HG03175 (cell line): ENCODE measurements around the gene BTRC.
"Not testable (repeated sequence)": the region's sequence is repeated elsewhere in the genome, so short reads cannot be mapped to it uniquely, and the experiment has no call there.

Experiments
- ATAC-seq: cut with Tn5 transposase; IDR thresholded peaks from one replicate; pipeline ENCODE4 v1.9.1; 2021; ENCODE audit warnings: mild to moderate bottlenecking, moderate library complexity; ENCODE audit not compliant: unreplicated experiment

BTRC gene

DNA sequence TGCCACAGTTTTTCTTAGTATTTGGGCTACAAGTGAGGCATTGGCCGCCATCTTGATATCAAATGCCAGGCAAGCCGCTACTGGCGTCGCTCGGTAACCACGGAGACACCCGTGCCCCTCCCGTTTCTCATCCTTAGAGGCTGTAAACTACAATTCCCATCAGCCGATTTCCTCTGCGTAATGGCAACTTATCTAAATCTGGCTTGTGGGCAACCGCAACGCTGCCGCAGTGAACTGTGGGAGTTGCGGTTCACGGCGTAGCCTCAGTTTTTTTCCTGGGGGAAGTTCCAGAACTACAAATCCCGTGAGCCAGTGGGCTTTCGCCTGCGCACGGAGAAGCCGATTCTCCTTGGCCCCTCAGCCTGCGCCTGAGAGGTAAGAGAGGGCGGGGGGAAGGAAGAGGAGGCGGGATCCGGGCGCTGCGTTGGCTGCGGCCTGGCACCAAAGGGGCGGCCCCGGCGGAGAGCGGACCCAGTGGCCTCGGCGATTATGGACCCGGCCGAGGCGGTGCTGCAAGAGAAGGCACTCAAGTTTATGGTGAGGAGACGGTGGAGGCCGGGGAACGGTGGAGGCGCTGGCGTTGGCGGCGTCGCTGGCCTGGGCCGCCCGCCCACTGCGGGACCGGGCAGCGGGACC, at the start of gene BTRC:
Gene BTRC, plus strand, starts transcription at position 474 of the 636 bp plus-strand sequence. Its CDS starts 16 bp downstream, at position 490.
- ATAC-seq, result peak; percentile 94

DNA sequence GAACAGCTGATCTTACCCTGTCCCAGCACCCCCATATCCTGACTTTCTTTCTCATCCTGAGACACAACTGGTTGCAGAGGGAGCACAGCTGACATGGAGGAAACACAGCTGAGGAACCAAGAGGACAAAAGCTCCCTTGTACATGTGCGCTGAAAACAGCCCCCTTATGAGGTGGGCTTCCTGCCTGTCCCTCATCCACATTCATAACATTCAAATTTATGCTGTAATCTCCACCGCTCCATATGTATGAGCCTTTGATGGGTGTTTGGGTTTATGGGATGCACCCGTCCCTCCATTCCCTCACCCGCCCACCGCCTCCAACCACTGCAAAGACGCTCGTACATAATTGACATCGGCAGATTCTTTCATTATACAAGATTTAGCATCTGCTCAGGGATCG, 49.6 kb upstream of the BTRC start:
- no peak for ATAC-seq

DNA sequence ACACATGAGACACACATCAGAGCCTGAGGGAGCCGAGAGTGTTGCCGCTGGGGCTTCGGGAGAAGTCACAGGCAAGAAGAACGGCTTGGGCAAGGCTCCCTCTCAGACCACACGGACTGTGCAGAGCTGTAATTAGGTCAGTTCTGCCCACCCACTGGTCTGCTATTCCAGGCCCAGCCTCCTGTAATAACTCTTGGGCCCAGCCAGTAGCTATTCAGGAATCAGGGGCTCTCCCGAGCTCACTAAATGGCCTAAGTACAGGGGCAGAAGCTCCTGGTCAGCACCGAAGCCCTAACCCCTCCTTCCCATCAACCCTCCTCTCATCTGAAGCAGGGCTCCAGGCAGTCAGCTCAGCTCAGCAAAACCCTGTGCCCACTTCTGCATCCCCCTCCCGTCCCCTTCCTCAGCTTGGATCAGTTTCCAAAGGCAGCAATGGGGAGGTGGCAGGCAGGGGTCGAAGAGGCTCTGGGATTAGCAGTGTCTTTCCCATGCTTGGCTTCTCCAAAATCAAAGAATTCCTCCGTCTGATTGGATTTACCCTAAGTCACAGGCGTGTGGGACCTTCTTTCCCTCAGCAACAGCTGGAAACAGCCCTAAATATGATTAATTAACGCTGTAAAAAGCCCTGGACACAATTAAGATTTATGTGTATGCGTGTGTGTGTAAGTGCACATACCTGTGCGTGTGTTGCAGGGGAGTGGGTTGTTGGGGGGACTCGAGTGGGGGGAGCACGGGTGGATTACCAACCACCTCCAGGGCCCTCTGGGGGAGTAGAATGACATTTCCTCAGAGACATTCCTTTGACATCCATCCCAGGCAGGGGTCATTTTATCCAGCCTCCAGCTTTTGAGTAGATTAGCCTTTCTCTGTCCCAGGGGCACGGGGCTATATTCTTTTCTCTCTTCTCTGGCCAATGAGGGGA, 48.4 kb upstream of the BTRC start:
- ATAC-seq, result no peak

DNA sequence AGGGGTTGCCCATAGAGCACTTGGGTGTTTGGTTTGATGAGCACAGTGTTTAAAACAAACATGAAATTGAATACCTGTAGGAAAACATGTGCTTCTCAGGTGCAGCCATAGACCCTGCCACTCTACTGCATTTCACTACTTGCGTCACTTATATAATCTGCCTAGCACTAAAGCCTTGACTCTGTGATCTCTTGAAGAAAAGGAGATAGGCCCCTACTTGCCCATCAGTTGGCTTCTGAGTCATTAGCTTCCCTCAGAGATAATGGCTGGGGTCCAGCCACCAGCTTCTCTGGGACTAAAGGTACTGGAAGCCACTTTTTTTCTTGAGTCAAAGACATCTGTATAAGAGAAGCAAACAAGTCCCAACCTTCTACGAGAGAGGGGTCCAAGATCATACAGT, 45.9 kb upstream of the BTRC start:
- ATAC-seq, result no peak

DNA sequence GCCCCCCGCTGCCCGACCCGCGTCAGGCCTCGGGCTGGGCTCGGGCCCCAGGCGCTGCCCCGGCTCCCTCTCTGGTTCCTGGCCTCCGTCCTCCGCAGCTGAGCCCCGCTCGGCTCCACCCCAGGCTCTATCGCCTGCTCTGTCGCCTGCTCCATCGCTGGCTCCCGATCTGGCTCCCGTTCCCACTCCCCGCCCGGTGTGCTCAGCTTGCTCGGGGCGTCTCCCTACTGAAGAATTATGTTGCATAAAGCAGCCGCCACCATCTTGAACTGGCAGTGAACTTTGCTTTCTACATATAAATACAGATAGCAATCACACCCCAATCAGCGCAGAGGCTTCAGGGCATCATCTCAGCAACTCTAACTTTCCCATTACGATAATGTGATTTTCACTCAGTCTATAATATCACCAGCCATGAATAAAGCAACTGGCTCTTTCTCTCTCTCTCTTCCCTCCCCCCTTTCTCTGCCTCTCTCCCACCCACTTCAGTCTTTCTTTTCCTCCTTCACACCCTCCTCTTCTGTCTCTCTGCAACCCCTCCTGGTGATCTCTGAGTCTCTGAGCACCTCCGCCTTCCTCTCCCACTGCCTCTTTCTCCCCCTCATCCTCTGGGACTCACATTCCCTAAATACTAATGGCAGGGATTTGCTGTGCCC, 43.3 kb upstream of the BTRC start:
- ATAC-seq, result no peak

DNA sequence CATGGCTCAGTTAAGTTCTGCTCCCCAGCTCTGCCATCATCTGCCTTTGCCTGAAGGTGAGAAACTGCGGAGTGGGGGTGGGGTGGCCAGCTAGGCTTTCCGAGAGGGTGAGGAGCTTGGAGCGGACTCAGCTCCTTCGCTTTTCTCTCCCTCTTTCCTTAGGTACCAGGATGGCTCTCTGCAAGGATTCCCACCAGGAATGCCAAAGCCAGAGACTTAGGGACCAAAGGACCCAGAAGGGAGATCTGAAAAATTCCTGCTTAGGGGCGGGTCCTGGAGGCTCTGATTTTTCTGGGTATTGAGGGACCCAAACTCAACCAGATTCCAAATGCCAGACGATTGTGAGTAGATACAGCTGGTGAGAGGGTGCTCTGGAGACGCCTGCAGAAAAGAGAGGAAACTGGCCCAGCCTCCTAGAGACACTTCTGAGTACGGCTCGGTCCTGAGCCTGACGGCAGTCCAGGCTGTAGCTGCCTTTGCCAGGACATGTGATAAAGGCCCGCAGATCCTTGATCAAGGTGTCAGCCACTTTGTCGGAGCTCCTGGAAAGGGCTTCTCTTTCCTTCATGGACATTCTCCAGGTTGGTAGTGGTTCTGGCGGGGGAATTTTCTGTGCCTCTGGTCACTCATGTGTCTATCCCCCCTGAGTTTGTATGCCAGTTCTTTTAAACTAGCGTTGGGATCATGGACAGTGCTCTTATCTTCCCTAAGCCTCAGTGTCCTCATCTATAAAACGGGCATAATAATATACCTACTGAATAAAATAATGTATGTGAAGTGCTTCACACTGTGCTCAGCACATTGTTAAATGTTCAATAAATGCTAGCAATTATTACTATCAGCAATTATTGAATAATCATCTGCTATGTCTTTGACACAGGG, 42.5 kb upstream of the BTRC start:
- ATAC-seq, result no peak

DNA sequence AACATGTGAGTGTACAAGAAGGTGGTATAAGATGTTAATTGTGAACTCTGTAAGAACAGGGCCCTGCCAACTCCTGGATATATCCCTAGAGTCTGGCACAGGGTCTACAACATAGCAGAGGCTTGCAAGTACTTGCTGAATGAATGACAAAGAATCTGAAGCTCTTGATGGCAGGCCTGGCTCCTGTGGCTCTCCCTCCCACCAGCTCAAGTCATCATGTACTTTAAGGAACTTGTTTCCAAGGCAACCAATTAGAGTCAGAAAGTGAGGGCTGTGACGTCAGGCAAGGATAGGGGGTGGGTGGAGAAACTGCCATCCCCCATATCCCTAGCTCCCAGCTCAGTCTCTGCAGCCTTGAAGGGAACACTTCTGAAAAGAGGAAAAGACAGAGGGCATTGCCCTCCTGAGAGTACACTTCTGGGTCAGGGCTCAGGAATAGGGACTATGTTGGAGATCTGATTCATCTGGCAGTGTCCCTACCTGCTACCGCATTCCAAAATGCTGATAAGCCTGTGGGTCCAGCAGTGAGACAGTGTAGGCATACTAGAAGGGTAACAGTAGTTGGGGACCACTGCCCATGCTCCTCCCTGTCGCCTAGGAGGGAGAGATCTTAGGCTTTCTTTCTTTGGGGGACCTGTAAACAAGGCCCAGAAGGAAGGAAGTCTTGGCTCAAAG, 34.6 kb upstream of the BTRC start:
- no peak for ATAC-seq

DNA sequence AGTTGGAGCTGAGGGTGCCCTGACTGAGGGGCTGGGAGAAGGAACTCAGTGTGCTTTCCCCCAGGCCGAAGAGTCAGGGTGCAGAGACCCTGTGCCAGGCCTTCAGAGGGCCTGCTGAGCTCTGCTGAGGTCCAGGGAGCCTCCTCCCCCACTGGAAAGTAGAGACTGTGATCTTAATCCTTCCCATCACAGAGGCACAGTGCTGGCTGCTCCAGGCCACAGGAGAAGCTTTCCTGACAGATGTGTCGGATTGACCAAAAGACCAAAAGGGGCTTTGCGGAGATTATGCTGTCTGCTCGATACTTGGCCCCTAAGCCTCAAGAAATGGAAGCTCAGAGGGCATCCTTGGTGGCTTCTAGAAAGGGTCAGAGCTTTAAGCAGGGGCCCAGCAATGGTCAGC, 32.9 kb upstream of the BTRC start:
- ATAC-seq, result no peak

DNA sequence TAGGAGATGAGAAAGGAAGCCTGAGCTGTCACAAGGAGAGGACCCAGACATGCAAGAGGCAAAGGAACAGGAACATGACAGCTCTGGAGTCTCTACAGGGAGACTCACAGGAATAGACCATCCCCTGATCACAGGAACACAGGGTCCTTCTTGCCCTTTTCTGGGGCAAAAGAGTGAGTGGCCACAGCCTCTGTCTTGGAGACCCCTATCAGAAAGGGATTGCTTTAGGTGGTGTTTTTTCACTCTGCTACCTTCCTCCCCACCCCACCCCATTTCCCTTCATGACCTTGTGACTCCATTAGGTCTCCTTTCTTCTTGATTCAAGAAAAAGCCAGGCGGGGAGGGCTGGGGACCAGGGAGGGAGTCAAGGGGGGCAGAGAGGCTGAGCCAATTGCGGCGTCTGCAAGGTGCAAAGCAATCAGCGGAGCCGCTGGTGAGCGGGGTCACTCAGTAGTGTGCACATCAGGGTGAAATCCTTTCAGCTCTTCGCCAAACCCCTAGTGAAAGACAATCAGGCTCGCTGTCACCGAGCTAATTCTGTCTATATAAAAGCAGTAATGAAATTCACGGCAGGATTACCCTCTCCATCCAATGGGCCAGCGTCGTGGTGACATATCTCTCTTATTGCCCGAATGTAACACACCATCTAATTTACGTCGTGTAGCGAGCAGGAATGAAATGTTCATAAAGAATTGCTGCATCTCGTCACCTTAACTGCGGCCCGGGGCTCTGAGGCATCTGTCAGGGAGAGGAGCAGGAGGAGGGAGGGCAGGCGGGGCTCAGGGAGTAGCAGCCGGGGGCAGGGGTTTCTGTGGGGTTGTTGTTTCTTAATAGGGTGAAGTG, 31.5 kb upstream of the BTRC start:
- no peak for ATAC-seq

DNA sequence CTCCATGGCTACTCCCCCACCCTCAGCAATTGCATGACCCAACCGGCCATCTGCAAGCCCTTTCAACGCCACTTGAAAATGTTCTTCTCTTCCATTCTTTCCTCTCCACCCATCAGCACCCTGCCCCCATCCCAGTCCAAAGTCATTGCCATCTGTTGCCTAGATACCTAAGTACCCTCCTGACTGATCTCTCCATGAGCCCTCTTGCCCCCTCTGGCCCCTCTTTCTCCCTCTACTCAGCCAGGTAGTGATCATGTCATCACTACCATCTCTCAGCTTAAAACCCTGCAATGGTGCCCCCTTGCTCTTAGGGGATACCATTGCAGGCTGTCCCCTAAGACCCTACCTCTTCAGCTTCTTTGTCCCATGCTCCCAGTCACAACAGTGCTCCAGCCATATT, 30.5 kb upstream of the BTRC start:
- no peak for ATAC-seq

DNA sequence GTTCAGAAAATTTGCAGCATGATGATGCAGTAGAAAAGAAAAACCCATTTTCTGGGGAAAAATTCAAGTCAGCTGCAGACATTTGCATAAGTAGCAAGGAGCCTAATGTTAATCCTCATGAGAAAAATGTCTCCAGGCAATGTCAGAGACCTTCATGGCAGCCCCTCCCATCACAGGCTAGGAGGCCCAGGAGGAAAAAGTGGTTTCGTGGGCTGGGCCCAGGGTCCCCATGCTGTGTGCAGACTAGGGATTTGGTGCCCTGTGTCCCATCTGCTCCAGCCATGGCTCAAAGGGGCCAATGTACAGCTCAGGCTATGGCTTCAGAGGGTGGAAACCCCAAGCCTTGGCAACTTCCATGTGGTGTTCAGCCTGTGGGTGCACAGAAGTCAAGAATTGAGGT, 26.5 kb upstream of the BTRC start:
- not testable (repeated sequence) for ATAC-seq

DNA sequence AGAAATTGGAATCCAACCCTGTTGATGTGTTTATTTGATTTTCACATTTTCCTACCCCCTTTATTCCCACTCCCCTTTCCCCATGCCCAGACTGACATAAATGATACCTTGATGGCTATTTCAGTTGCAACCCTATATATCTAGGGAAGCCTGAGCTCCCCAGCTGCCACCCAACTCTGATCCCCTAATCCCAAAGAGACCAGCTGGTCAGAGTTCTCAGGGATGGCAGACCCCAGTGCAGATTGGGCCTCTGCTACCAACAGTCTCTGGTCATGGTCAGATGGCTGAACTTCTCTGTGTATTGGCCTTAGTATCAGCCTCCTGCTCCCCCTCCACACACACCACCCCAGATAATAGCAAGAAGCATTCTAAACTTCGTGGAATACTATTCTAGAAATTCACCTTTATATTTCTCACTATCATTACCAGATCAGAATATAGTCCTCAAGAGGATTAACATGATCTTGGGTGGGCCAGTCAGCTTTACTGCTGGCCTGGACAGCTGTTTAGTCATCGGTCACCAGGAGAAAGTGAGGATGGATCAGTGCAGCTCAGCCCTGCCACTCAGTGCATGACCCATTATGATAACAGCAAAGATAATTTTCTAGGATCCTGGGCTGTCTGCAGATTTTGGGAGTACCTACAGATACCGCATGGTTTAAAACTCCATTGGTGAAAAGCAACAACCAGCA, 24.5 kb upstream of the BTRC start:
- no peak for ATAC-seq

DNA sequence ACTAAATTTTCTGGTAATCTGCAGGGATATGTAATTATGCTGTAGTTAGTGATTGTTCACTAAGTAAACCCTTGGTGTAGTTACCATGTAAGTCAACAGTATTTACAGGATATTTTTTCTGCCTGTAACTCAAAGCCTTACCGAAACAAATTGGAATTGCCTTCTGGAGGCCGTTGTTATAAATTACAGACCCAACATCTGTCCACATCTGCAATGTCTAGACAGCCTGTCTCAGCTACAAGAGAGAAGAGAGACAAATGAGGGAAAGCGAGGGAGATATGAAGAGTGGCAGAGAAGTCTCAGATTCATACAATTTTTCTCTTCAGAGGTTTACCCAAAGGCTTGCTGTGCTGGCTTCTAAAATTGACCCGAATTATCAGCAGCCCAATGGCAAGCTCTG, 23.7 kb upstream of the BTRC start:
- no peak for ATAC-seq

DNA sequence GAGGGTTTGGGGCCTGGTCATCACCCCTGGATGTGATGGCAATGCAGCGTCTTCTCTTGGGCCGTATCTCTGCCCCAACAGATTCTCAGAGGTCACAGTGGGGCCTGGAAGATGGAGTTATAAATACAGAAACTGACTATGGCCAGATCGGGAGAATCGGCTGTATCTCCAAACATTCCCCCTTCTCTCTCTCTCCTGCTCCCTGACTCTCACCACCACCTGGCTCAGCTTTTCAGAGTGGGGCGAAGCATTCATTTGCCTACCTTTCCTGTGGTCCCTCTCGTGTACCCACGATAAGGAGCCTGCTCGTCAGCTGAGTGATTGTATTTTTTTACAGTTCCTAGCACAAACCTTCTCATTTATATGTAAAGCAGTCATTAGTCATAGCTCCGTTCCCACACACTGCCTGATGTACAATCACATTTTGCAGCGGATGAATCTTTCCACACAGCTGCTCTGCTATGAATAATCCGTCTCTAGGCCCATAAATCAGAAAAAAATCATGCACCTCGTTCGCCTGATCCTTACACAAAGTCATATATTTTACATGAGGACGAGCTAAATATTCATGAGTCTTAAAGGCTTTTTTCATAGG, 23.2 kb upstream of the BTRC start:
- ATAC-seq, result no peak

DNA sequence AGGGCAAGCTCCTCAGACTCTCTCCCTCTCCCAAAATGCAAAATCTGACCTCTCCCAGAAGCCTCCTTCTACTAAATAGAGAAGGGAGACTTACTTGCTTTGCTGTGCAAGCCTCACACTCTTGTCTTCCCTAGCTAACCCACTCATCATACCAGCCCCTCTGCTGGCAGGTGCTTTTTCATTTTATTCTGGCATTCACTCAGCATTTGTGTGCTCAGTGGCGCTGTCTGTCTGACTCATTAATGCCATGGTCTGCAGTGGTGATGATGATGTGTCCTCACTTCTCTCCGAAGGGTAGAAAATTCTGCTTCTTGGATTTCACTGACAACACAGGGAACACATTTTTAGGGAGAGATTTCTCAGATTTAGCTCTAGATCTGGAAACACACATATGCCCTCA, 22.0 kb upstream of the BTRC start:
- ATAC-seq, result no peak

DNA sequence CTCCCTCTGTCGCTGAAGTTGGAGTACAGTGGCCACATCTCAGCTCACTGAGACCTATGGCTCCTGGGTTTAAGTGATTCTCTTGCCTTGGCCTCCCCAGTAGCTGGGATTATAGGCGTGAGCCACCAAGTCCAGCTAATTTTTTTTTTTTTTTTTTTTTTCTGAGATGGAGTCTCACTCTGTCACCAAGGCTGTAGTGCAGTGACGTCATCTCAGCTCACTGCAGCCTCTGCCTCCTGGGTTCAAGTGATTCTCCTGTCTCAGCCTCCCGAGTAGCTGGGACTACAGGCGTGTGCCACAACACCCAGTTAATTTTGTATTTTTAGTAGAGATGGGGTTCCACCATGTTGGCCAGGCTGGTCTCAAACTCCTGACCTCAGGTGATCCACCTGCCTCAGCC, 19.7 kb upstream of the BTRC start:
- ATAC-seq, result not testable (repeated sequence)

DNA sequence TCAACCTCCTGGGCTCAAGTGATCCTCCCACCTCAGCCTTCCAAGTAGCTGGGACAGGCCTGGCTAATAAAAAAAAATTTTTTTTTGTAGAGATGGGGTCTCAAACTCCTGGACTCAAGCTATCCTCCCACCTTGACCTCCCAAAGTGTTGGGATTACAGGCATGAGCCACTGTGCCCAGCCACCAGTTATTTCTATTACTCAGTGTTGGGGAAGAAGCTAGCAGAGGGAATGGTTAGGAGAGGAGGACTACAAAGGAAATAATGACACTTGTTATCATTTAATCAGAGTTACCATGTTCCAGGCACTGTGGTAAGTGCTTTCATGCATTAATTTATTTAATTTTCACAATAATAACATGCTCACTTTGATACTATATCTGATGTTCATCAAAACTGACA, 17.6 kb upstream of the BTRC start:
- no peak for ATAC-seq

DNA sequence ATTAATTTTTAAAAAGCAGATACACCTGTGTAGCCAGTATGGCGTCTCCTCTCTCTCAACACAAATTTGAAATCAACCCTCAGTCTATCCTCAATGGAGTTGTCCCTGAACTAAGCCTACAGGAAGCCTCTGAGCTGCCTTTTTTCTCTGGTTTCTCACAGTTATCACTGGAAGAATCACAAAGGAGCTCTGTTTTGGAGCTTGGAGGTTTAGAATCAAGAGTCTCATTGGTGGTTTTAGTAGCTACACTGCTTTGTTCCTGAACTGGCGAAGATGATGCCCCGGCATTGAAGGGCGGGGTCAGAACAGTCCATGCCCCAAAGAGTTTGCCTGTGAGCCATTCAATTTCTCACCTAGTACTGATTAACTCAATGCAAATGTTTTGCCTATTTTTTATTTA, 16.1 kb upstream of the BTRC start:
- no peak for ATAC-seq
